Aorta (tissue), 5 donors: ENCODE data around the gene GNG5. TPM values are rescaled to one million over a fixed set of nuclear protein-coding genes. Genes with fewer than 3 reads are reported as not detected.
"Not testable (repeated sequence)": the region's sequence is repeated elsewhere in the genome, so short reads cannot be mapped to it uniquely, and the experiment has no call there.

Source experiments
- ATAC-seq: fragments of 200-7000 bp; cut with Tn5 transposase; one replicate; pipeline ENCODE4 v1.9.1; 2022; ENCODE audit warnings: moderate library complexity; ENCODE audit not compliant: low FRiP score
- DNase-seq, 2 donors: peaks; one replicate each; pipeline ENCODE4 v3.0.0-alpha.2; 2020
- H3K27ac ChIP-seq, 2 donors: one replicate each; pipeline ENCODE4 v1.5.1; 2013; ENCODE audit warnings: low read length in 2 of 2, mild to moderate bottlenecking in 2 of 2, moderate library complexity in 2 of 2, control low read depth in 1 of 2, inconsistent platforms in 1 of 2, low read depth in 1 of 2
- H3K27me3 ChIP-seq, 2 donors: one replicate each; pipeline ENCODE4 v1.6.1; 2013; ENCODE audit warnings: control low read depth in 1 of 2, low read length in 1 of 2, mild to moderate bottlenecking in 1 of 2, moderate library complexity in 1 of 2; ENCODE audit not compliant: insufficient read depth in 2 of 2, control insufficient read depth in 1 of 2
- H3K36me3 ChIP-seq, 2 donors: one replicate each; pipeline ENCODE4 v1.6.1; 2013; ENCODE audit warnings: control low read depth in 1 of 2, low read length in 1 of 2, mild to moderate bottlenecking in 1 of 2; ENCODE audit not compliant: insufficient read depth in 2 of 2, control insufficient read depth in 1 of 2
- H3K4me1 ChIP-seq, 2 donors: one replicate each; pipeline ENCODE4 v1.6.1; 2013; ENCODE audit warnings: low read length in 2 of 2, control low read depth in 1 of 2, mild to moderate bottlenecking in 1 of 2, moderate library complexity in 1 of 2; ENCODE audit not compliant: insufficient read depth in 2 of 2, control insufficient read depth in 1 of 2
- H3K4me3 ChIP-seq, 2 donors: one replicate each; pipeline ENCODE4 v1.5.1; 2013; ENCODE audit warnings: low read length in 2 of 2, control low read depth in 1 of 2, mild to moderate bottlenecking in 1 of 2
- H3K9me3 ChIP-seq: one replicate; pipeline ENCODE4 v1.6.1; 2013; ENCODE audit warnings: mild to moderate bottlenecking, low read length; ENCODE audit not compliant: control insufficient read depth
- WGBS, 2 donors: extraction: QIAGEN DNeasy Blood & Tissue Kit; methylation state at CpG; one replicate each; pipeline ENCODE4 v1.1.7; 2013; 5-methylcytosine and 5-hydroxymethylcytosine counted together
- intact Hi-C, 2 donors: fragments of 100-400 bp; cut with DNase I; formaldehyde crosslinking; loops; one replicate each; pipeline versions ENCODE4 v1.14.2 to v1.15.0; 2022
- polyA plus RNA-seq, 2 donors: library from polyadenylated mRNA; stranded (reverse); fragments of 200-250 nt; gene quantifications; one replicate each; pipeline ENCODE4 v1.2.3, GENCODE V29; 2013
- total RNA-seq, 2 donors: library from RNA; stranded (reverse); fragmentation: NEBNext Ultra II Directional; extraction: Animal tissue kit (Norgen Biotek cat#: 25700); gene quantifications; one replicate each; pipeline ENCODE4 v1.2.1, GENCODE V29; 2021
- donor health status: healthy with polysubstance abuse.
- donor health status: Bipolar disorder and iron deficiency.
- donor health status: DM: no; HTN: no; CAD: no.
- donor health status: DM: no; HTN: no; CAD: no.
- donor health status: DM: yes; HTN: yes; CAD: no.

Gene GNG5
- total and polyA plus RNA-seq, 4 donors: 56.7 to 156 (median 81.6) TPM

DNA sequence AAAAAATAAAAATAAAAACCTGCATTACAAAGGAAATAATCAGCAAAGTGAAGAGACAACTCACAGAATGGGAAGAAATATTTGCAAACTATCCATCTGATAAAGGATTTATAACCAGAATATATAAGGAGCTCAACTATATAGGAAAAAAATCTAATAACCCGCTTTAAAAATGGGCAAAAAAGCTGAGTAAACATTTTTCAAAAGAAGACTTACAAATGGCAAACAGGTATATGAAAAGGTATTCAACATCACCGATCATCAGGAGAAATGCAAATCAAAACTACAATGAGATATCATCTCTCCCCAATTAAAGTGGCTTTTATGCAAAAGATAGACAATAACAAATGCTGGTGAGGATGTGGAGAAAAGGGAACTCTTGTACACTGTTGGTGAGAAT, 3.8 kb upstream of the GNG5 start:
- ATAC-seq: no peak
- Histone ChIP-seq H3K4me3 (no peak overlapping the region), H3K9me3 (no peaks in the 10 kb centered on the region), H3K27me3 (no peaks in the 10 kb centered on the region), H3K36me3 (no peaks in the 10 kb centered on the region), H3K27ac (no peak overlapping the region), H3K4me1 (peaks cover 0 to 1% of the 10 kb centered on the region in 2 donors)
- DNase-seq: no peak
- WGBS, 2 donors: 49% methylated on average over 2 of the region's 2 CpGs
- intact Hi-C loops: no loop called here

DNA sequence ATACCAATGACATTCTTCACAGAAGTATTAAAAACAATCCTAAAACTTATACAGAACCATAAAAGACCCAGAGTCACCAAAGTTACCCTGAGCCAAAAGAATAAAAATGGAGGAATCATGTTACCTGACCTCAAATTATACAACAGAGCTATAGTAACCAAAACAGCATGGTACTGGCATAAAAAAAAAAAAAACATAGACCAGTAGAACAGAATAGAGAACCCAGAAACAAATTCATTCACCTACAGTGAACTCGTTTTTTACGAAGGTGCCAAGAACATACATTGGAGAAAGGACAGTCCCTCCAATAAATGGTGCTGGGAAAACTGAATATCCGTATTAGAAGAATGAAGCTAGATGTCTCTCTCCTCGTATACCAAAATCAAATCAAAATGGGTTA, 2.6 kb upstream of the GNG5 start:
- Histone ChIP-seq H3K27me3 (no peaks in the 10 kb centered on the region), H3K27ac (no peak overlapping the region), H3K4me1 (peaks cover 1 to 6% of the 10 kb centered on the region in 2 donors), H3K4me3 (no peak overlapping the region), H3K9me3 (no peaks in the 10 kb centered on the region), H3K36me3 (no peaks in the 10 kb centered on the region)
- DNase-seq: no peak
- no peak for ATAC-seq
- intact Hi-C loops: loop anchor here (5.0 kb wide), 2 partner anchors 63 to 93 kb away; partner anchors contain the start of gene CTBS (in 1 of the 2)
- 97 to 99% methylated on average over 4 of the region's 4 CpGs for WGBS, 2 donors

DNA sequence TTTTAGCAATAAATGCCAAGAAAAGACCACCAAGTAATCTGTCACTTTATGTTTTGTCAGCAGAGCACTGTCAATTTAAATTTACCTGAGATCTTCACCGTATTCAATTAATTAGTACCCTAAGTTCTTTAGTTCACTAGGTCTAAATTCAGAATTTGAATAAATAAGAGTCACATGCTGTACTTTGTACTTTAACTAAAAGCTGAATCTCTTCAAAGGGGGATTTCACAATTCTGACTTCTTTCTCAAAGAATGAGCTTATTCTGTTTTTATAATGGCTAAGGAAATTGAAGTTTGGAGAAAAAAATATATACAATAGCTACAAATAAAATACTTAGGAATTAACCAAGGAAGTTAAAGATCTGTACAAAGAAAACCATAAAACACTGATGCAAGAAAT, 2.1 kb upstream of the GNG5 start:
- WGBS, 2 donors: 98 to 100% methylated on average over 1 of the region's 1 CpG
- no peak overlapping the region for H3K27ac ChIP-seq
- no peak for DNase-seq
- ATAC-seq: no peak
- no peaks in the 10 kb centered on the region for H3K36me3 ChIP-seq
- H3K4me3 ChIP-seq: no peak overlapping the region
- no peaks in the 10 kb centered on the region for H3K27me3 ChIP-seq
- intact Hi-C loops: loop anchor here (5.0 kb wide), 2 partner anchors 64 to 94 kb away; partner anchors contain the start of gene CTBS (in 1 of the 2)
- no peaks in the 10 kb centered on the region for H3K9me3 ChIP-seq
- H3K4me1 ChIP-seq: peaks cover 1 to 10% of the 10 kb centered on the region in 2 donors

DNA sequence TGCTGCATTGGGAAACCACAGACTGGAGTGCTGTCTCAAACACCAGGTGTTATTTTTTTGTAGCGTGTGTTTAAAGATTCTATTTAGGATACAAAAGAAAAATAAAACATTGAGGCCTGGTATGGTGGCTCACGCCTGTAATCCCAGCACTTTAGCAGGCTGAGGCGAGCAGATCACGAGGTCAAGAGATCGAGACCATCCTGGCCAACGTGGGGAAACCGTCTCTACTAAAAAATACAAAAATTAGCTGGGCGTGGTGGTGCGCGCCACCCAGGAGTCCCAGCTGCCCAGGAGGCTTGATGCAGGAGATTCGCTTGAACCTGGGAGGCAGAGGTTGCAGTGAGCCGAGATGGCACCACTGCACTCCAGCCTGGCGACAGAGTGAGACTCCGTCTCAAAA, 1.5 kb upstream of the GNG5 start:
- WGBS, 2 donors: 90 to 96% methylated on average over 14 of the region's 14 CpGs
- H3K4me3 ChIP-seq, H3K36me3 ChIP-seq, DNase-seq, H3K27ac ChIP-seq, H3K9me3 ChIP-seq, H3K27me3 ChIP-seq, H3K4me1 ChIP-seq, ATAC-seq: not testable (repeated sequence)
- intact Hi-C loops: loop anchor here (2.0 to 5.0 kb wide), 3 partner anchors 64 to 94 kb away; partner anchors contain the start of gene CTBS (in 1 of the 2)

DNA sequence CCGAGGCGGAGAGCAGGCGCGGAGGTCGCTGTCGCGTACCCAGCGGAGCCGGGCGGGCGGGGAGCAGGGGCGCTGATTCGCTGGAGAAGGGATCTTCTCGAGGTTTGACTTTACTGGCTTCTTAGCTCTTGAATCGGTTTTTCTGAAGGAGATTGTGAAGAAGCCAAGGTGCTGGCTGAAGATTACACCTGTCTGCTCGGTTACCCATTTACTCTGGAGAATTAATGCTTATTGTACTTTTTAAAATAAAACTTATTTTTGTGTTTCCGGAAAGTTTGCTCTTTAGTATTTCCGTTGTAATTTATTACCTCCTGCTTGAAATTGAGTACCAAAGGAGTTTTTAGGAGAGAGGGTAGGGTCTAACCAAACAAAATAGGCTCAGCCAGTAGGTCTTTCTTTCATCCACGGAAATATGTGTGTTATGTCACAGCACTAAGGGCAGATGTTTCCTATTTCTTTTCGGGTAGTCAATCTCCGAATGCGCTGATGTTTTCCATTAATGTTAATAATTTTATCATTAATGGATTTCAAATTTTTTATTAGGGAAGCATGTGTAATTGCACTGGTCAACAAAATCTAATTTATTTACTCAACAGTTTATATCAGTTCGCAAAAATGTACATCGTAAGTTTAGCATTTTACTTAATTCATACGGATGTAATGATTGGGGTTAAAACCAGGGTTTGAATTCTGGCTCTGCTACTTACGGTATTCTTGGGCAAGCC, 510 bp upstream of the GNG5 start:
- H3K27me3 ChIP-seq: no peaks in the 10 kb centered on the region
- H3K9me3 ChIP-seq: no peaks in the 10 kb centered on the region
- 20% methylated on average over 26 of the region's 26 CpGs for WGBS, 2 donors
- peaks cover 1 to 10% of the 10 kb centered on the region in 2 donors for H3K4me1 ChIP-seq
- peak overlapping the region in 1 of 2 donors; percentile 85 for H3K27ac ChIP-seq
- DNase-seq: no peak
- intact Hi-C loops: loop anchor here (2.0 to 5.0 kb wide), 3 partner anchors 65 to 95 kb away; partner anchors contain the start of gene CTBS (in 1 of the 2)
- H3K4me3 ChIP-seq: peak overlapping the region; percentile 48 to 69
- ATAC-seq: no peak
- no peaks in the 10 kb centered on the region for H3K36me3 ChIP-seq

DNA sequence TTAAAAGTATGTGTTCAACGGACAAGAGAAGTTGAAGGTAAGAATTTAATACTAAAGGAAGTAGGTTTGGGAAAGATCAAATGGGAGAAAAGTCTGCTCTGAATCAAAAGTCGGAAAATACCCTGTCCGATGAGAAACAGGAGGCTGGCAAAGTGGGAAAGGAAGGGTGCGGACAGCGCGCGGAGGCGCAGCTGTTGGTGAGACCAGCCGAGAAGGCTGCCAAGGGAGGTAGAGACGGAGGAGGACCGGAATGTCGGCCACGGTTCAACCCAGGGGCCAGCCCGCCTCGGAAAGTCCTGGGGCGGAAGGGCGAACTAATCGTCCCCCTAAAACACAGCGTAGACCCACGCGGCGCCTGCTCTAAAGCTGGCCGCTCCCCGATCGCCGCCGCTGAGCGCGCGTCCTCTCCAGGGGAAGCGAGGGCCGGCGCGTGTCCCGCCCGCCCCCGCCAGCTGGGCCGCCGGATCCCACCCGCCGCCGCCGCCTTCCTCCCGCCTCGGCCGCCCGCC, 834 bp downstream of the GNG5 start:
- intact Hi-C loops: loop anchor here (2.0 to 5.0 kb wide), 4 partner anchors 27 to 97 kb away; partner anchors contain the start of genes CTBS (in 1 of the 2) and RPF1 (in 1 of the 2)
- H3K4me1 ChIP-seq: peaks cover 1 to 10% of the 10 kb centered on the region in 2 donors

DNA sequence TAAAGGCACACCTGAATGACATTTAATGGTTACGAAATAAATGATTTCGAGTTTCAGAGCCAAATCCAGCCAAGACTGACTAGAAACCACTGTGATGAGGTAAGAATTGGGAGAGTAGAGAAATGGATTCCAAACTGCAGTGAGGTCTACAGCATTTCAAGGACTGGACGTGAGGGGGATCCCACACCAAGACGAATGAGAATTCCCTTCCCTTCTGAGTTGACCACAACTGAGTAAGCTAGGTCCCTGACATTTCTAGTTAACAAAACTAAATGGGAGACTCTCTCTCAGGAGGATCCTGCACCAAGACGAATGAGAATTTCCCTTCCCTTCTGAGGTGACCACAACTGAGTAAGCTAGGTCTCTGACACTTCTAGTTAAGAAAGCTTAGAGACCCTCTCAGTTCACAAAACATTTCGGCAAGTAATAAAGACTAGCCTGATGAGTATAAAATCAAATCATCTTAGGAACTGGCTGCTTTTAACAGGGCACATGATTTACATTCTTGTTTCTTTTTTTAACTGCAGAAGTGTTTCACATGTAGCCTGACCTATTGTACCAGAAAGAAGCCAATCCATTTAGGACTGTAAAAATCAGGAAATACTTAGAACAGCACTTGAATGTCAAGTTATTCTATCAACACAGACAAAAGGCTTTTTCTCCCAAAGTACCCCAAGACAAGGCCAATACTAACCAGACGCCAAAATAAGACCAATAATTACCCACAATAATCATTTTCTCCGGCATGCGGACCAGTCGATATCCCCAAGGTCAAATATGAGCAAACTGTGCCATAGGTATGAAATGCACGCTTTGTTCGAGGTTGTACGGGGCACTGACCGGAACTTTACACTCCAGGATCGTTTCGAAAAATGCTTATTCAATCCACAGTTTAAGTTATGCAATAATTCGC, 1.5 kb downstream of the GNG5 start:
- H3K27me3 ChIP-seq: no peaks in the 10 kb centered on the region
- intact Hi-C loops: loop anchor here (2.0 to 5.0 kb wide), 3 partner anchors 26 to 97 kb away; partner anchors contain the start of genes CTBS (in 1 of the 2) and RPF1 (in 1 of the 2)

More for the DNA sequence above, 834 bp downstream of the GNG5 start:
- peak overlapping the region; percentile 5 to 76 for H3K27ac ChIP-seq
- 0% methylated on average over 31 to 47 of the region's 47 CpGs for WGBS, 2 donors
- no peaks in the 10 kb centered on the region for H3K36me3 ChIP-seq
- no peaks in the 10 kb centered on the region for H3K27me3 ChIP-seq
- H3K4me3 ChIP-seq: peak overlapping the region; percentile 48 to 63
- DNase-seq (peak in 1 of 2 donors; percentile 78), ATAC-seq (peak; percentile 89)
- no peaks in the 10 kb centered on the region for H3K9me3 ChIP-seq

DNA sequence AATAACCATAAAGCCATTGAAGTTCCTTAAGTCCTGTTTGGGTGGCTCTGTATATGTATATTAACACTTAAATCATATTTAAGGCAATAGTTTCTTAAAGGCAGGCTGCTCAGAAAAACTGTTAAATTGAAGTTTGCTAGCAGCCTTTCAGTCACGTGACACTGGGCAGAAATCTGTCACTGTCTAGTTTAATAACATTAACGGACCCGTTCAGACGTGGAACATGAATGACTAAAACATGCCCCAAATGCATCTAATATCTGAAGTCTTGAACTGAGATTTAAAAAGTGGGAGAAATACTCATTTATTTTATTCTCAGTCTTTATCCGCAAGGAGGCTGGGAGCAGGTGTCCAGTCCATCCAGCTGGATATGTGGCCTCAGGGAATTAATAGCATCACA, 3.5 kb downstream of the GNG5 start:
- Histone ChIP-seq H3K4me1 (peaks cover 1 to 10% of the 10 kb centered on the region in 2 donors), H3K4me3 (no peak overlapping the region)

More for the DNA sequence above, 1.5 kb downstream of the GNG5 start:
- WGBS, 2 donors: 3% methylated on average over 17 of the region's 17 CpGs
- DNase-seq (no peak), ATAC-seq (no peak)
- peak overlapping the region; percentile 48 to 63 for H3K4me3 ChIP-seq
- peak overlapping the region; percentile 5 to 76 for H3K27ac ChIP-seq
- H3K4me1 ChIP-seq: peaks cover 1 to 10% of the 10 kb centered on the region in 2 donors
- peaks cover 0 to 2% of the 10 kb centered on the region in 2 donors for H3K36me3 ChIP-seq
- H3K9me3 ChIP-seq: no peaks in the 10 kb centered on the region

More for the DNA sequence above, 3.5 kb downstream of the GNG5 start:
- 26% methylated on average over 5 of the region's 5 CpGs for WGBS, 2 donors
- no peak for DNase-seq
- intact Hi-C loops: no loop called here
- Histone ChIP-seq H3K36me3 (peaks cover 0 to 4% of the 10 kb centered on the region in 2 donors), H3K27me3 (no peaks in the 10 kb centered on the region), H3K9me3 (no peaks in the 10 kb centered on the region), H3K27ac (no peak overlapping the region)
- no peak for ATAC-seq
